GM04504 (cell line): ENCODE results near the gene TTC39B.

Experiments used
- DNase-seq: peaks from one replicate; pipeline ENCODE4 v3.0.0-alpha.2; 2012; ENCODE audit warnings: low read depth

TTC39B gene

GRCh38 chr9:15132091-15132490 is 174.9 kb downstream of the TTC39B start:
- no peak for DNase-seq

DNA sequence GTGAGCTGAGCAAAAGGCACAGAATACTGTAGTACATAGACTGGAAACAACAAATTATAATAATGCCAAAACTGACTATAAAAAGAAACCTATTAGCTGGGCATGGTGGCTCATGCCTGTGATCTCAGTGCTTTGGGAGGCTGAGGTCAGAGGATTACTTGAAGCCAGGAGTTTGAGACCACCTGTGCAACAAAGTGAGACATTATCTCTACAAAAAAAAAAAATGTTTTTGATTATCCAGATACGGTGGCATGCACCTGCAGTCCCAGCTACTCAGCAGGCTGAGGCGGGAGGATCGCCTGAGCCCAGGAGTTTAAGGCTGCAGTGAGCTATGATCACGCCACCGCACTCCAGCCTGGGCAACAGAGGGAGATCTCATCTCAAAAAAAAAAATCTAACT is 175.9 kb downstream of the TTC39B start:
- no peak for DNase-seq

DNA sequence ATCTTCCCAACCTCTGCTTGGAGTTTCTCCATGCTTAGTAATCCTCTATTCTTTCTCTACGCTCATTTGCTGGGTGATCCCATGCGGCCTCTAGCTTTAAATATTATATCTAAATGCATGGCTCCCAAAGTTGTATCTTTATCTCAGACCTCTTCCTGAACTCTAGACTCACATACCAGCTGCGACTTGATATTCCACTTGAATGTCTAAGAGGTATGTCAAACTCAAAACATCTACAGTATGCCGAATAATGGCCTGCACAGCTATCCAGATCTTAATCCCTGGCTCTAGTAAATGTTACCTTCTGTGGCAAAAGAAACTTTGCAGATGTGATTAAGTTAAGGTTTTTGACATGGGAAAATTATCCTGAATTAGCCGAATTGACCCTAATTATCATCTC is 179.2 kb downstream of the TTC39B start:
- no peak for DNase-seq

DNA sequence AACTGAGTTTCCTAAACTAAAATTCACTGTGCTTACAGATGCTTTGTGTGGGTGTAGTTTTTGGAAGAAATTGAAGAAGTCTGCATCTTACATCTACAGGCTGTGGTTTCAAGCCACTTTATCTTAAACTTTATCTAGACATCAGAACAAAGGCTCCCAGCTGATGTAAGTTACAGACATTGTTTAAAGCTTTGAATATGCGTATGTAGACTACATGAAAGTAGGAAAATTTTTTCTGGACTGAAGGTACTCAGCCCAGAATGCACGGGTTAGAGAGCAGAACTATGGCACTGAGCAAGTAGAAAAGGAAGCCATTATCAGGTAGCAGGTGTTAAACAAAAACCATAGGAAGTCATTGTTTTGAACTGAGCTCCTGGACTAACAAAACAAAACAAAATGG is 185.4 kb downstream of the TTC39B start:
- DNase-seq = no peak

- DNase-seq = no peak
Observed at GRCh38 chr9:15116130-15116580, 190.9 kb downstream of the TTC39B start.

DNA sequence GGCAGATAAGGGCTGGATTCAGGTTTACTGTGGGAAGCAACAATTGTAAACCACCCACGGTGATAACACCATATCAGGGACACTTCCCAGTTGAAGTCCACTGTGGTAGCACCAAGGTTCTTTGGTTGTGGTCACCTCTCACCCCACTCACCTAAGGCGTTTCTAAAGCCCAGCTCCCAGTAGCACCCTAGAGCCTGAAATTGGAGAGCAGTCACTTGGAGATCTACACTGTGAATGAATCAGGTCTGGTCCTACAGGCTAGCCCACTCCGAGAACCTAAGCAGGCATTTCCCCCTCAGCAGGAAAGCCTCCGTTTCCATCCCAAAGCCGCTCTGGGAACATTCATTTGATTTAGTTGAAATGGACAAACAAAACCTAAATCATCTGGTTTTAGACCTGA is 191.3 kb downstream of the TTC39B start:
- DNase-seq = no peak

- no peak for DNase-seq
Observed at GRCh38 chr9:15115041-15115440, 192.0 kb downstream of the TTC39B start.
